Loucy (cell line): ENCODE measurements around the gene TPCN1.

ENCODE experiments used
- H2AFZ ChIP-seq: fragments of 200-600 bp; sonication (generic); 2 replicates; pipeline ENCODE4 v1.6.0; 2016; ENCODE audit warnings: antibody characterized with exemption, mild to moderate bottlenecking, low read length, moderate library complexity
- H3F3A ChIP-seq: fragments of 200-600 bp; 2 replicates; pipeline ENCODE4 v1.6.0; 2016; ENCODE audit warnings: antibody characterized with exemption, low read depth, mild to moderate bottlenecking
- H3K27me3 ChIP-seq: fragments of 200-600 bp; sonication (generic); 2 replicates; pipeline ENCODE4 v1.6.1; 2014; ENCODE audit warnings: low read length, mild to moderate bottlenecking; ENCODE audit not compliant: insufficient read depth, poor library complexity, severe bottlenecking
- H3K36me3 ChIP-seq: fragments of 200-600 bp; sonication (generic); 2 replicates; pipeline ENCODE4 v1.6.1; 2016; ENCODE audit warnings: low read length; ENCODE audit not compliant: insufficient read depth
- H3K4me1 ChIP-seq: fragments of 200-600 bp; sonication (generic); 2 replicates; pipeline ENCODE4 v1.5.1; 2014; ENCODE audit warnings: low read length, mild to moderate bottlenecking; ENCODE audit not compliant: insufficient read depth, poor library complexity, severe bottlenecking
- H3K4me2 ChIP-seq: fragments of 200-600 bp; sonication (generic); 2 replicates; pipeline ENCODE4 v1.6.0; 2014; ENCODE audit warnings: antibody characterized with exemption, low read length, low read depth, mild to moderate bottlenecking; ENCODE audit not compliant: poor library complexity, severe bottlenecking
- H3K4me3 ChIP-seq: fragments of 200-600 bp; sonication (generic); 2 replicates; pipeline ENCODE4 v1.5.1; 2014; ENCODE audit warnings: low read length, mild to moderate bottlenecking, mixed read lengths; ENCODE audit not compliant: poor library complexity, severe bottlenecking
- H3K79me2 ChIP-seq: fragments of 200-600 bp; sonication (generic); 2 replicates; pipeline ENCODE4 v1.6.1; 2014; ENCODE audit warnings: low read length; ENCODE audit not compliant: insufficient read depth
- H3K9ac ChIP-seq: fragments of 200-600 bp; sonication (generic); 2 replicates; pipeline ENCODE4 v1.6.0; 2014; ENCODE audit warnings: mild to moderate bottlenecking, low read depth, low read length, moderate library complexity; ENCODE audit not compliant: poor library complexity, severe bottlenecking
- H3K9me2 ChIP-seq: fragments of 200-600 bp; sonication (generic); replicated peaks from 2 replicates; pipeline ENCODE4 v1.6.1; 2016; ENCODE audit warnings: low read depth, low read length, mixed read lengths
- H3K9me3 ChIP-seq: fragments of 200-600 bp; sonication (generic); 2 replicates; pipeline ENCODE4 v1.6.1; 2014; ENCODE audit warnings: mild to moderate bottlenecking, antibody characterized with exemption, low read length, low read depth; ENCODE audit not compliant: insufficient read depth
- H4K20me1 ChIP-seq: fragments of 200-600 bp; sonication (generic); 2 replicates; pipeline ENCODE4 v1.6.0; 2014; ENCODE audit warnings: antibody characterized with exemption, low read length, mild to moderate bottlenecking; ENCODE audit not compliant: insufficient read depth, poor library complexity, severe bottlenecking
- CTCF ChIP-seq: fragments of 200-600 bp; sonication (generic); conservative IDR thresholded peaks from 2 replicates; pipeline ENCODE4 v1.5.1; 2014; ENCODE audit warnings: mild to moderate bottlenecking, antibody characterized with exemption, low read length
- EZH2phosphoT487 ChIP-seq: fragments of 200-600 bp; IDR thresholded peaks from 2 replicates; pipeline ENCODE4 v1.6.1; 2018; ENCODE audit warnings: antibody characterized with exemption, mild to moderate bottlenecking, moderate library complexity, borderline replicate concordance

The TPCN1 gene

GRCh38 chr12:113233967-113234366 is 12.7 kb downstream of the TPCN1 start:
- Histone ChIP-seq H2AFZ (no peak overlapping the region), H3K79me2 (no peaks in the 10 kb centered on the region), H3K36me3 (no peaks in the 10 kb centered on the region), H4K20me1 (no peaks in the 10 kb centered on the region), H3F3A (no peaks in the 10 kb centered on the region; the same call in 1 of the 2 replicates), H3K4me3 (no peak overlapping the region), H3K9me2 (no peaks in the 10 kb centered on the region), H3K4me2 (no peak overlapping the region), H3K27me3 (no peaks in the 10 kb centered on the region), H3K9me3 (no peaks in the 10 kb centered on the region), H3K9ac (no peak overlapping the region), H3K4me1 (peaks cover 14% of the 10 kb centered on the region)
- TF ChIP-seq EZH2phosphoT487 = no peak
- TF ChIP-seq CTCF = no peak

GRCh38 chr12:113234483-113234882 is 13.2 kb downstream of the TPCN1 start:
- H3K4me3 ChIP-seq = no peak overlapping the region
- H4K20me1 ChIP-seq = no peaks in the 10 kb centered on the region
- no peaks in the 10 kb centered on the region for H3K36me3 ChIP-seq
- H3K9me2 ChIP-seq = no peaks in the 10 kb centered on the region
- TF ChIP-seq EZH2phosphoT487 (no peak), CTCF (no peak)
- no peaks in the 10 kb centered on the region; the same call in 1 of the 2 replicates for H3F3A ChIP-seq
- no peak overlapping the region for H3K4me2 ChIP-seq
- no peak overlapping the region for H2AFZ ChIP-seq
- no peaks in the 10 kb centered on the region for H3K9me3 ChIP-seq
- no peaks in the 10 kb centered on the region for H3K79me2 ChIP-seq
- peaks cover 10% of the 10 kb centered on the region for H3K4me1 ChIP-seq
- no peak overlapping the region for H3K9ac ChIP-seq
- H3K27me3 ChIP-seq = no peaks in the 10 kb centered on the region

- TF ChIP-seq CTCF (no peak), EZH2phosphoT487 (no peak)
Observed at GRCh38 chr12:113235976-113236375, 14.7 kb downstream of the TPCN1 start.

More at GRCh38 chr12:113235976-113236375, 14.7 kb downstream of the TPCN1 start:
- no peaks in the 10 kb centered on the region for H3K9me2 ChIP-seq
- no peaks in the 10 kb centered on the region for H3K79me2 ChIP-seq
- no peaks in the 10 kb centered on the region for H3K4me1 ChIP-seq
- H3K9me3 ChIP-seq = no peaks in the 10 kb centered on the region
- H3F3A ChIP-seq = no peaks in the 10 kb centered on the region
- H2AFZ ChIP-seq = no peak overlapping the region
- no peaks in the 10 kb centered on the region for H3K36me3 ChIP-seq
- H3K9ac ChIP-seq = no peak overlapping the region
- H4K20me1 ChIP-seq = no peaks in the 10 kb centered on the region
- H3K4me2 ChIP-seq = no peak overlapping the region
- H3K27me3 ChIP-seq = no peaks in the 10 kb centered on the region
- H3K4me3 ChIP-seq = no peak overlapping the region
